Smooth muscle cell (in vitro differentiated cells): ENCODE results near the gene METAP1D. TPM values are rescaled to one million over a fixed set of nuclear protein-coding genes. Genes with fewer than 3 reads are reported as not detected.

ENCODE experiments used
- DNase-seq: peaks from one replicate; lab custom pipeline; 2025; ENCODE audit not compliant: unreplicated experiment; lab: John Stamatoyannopoulos, UW
- H2AFZ ChIP-seq: fragments of 200-600 bp; sonication (generic); 2 replicates; pipeline ENCODE4 v1.6.0; 2016; ENCODE audit warnings: antibody characterized with exemption, low read depth, mild to moderate bottlenecking
- H3F3A ChIP-seq: fragments of 200-600 bp; sonication (generic); 2 replicates; pipeline ENCODE4 v1.6.0; 2017; ENCODE audit warnings: antibody characterized with exemption, low read depth
- H3K27ac ChIP-seq: fragments of 200-600 bp; sonication (generic); 2 replicates; pipeline ENCODE4 v1.5.1; 2016; ENCODE audit warnings: low read depth, mild to moderate bottlenecking
- H3K27me3 ChIP-seq: fragments of 200-600 bp; sonication (generic); 2 replicates; pipeline ENCODE4 v1.6.1; 2016; ENCODE audit warnings: low read depth, mild to moderate bottlenecking
- H3K36me3 ChIP-seq: fragments of 200-600 bp; sonication (generic); 2 replicates; pipeline ENCODE4 v1.5.1; 2016; ENCODE audit warnings: low read depth
- H3K4me1 ChIP-seq: fragments of 200-600 bp; sonication (generic); 2 replicates; pipeline ENCODE4 v1.5.1; 2016; ENCODE audit warnings: low read depth
- H3K4me2 ChIP-seq: fragments of 200-600 bp; sonication (generic); 2 replicates; pipeline ENCODE4 v1.6.0; 2016; ENCODE audit warnings: mild to moderate bottlenecking
- H3K4me3 ChIP-seq: fragments of 200-600 bp; sonication (generic); 2 replicates; pipeline ENCODE4 v1.5.1; 2016; ENCODE audit warnings: mild to moderate bottlenecking
- H3K79me2 ChIP-seq: fragments of 200-600 bp; sonication (generic); 2 replicates; pipeline ENCODE4 v1.6.0; 2016; ENCODE audit warnings: low read depth, mild to moderate bottlenecking
- H3K9ac ChIP-seq: fragments of 200-600 bp; sonication (generic); 2 replicates; pipeline ENCODE4 v1.6.0; 2016; ENCODE audit warnings: low read depth
- H3K9me3 ChIP-seq: fragments of 200-600 bp; sonication (generic); replicated peaks from 2 replicates; pipeline ENCODE4 v1.5.1; 2016; ENCODE audit warnings: low read depth
- H4K20me1 ChIP-seq: fragments of 200-600 bp; sonication (generic); 2 replicates; pipeline ENCODE4 v1.6.0; 2016; ENCODE audit warnings: low read depth
- CTCF ChIP-seq: fragments of 200-600 bp; sonication (generic); IDR thresholded peaks from 2 replicates; pipeline ENCODE4 v1.5.1; 2017; ENCODE audit warnings: borderline replicate concordance, mild to moderate bottlenecking, antibody characterized with exemption; ENCODE audit not compliant: insufficient read depth, poor library complexity, severe bottlenecking
- WGBS: methylation state at CpG from one replicate; pipeline ENCODE4 v1.1.7; 2016; ENCODE audit warnings: low lambda C conversion rate; 5-methylcytosine and 5-hydroxymethylcytosine counted together
- polyA plus RNA-seq: library from polyadenylated mRNA; unstranded; fragments of >200 nt; fragmentation: Nextera tagmentation; extraction: Ambion mirVana; gene quantifications from 2 replicates; pipeline ENCODE4 v1.2.1, GENCODE V29; 2016
- total RNA-seq: library from RNA; depleted of rRNA; stranded (reverse); fragments of >200 nt; gene quantifications from 2 replicates; pipeline ENCODE4 v1.2.3, GENCODE V29; 2014

METAP1D gene
- total and polyA plus RNA-seq, 2 experiments from 2014 or later = 5.9 to 7.5 TPM

- H3K36me3 ChIP-seq = no peaks in the 10 kb centered on the region
- no peaks in the 10 kb centered on the region for H3K79me2 ChIP-seq
- no peak overlapping the region for H3K4me3 ChIP-seq
- no peak overlapping the region for H2AFZ ChIP-seq
- no peak for DNase-seq
- H3F3A ChIP-seq = no peaks in the 10 kb centered on the region
- H3K27me3 ChIP-seq = peaks cover 100% of the 10 kb centered on the region
- H3K4me2 ChIP-seq = no peak overlapping the region
- H3K27ac ChIP-seq = no peak overlapping the region
- no peak for TF ChIP-seq CTCF
- no peaks in the 10 kb centered on the region for H4K20me1 ChIP-seq
- H3K4me1 ChIP-seq = peaks cover 32% of the 10 kb centered on the region
- WGBS = 43% methylated on average over 7 of the region's 7 CpGs
- no peaks in the 10 kb centered on the region for H3K9me3 ChIP-seq
- H3K9ac ChIP-seq = no peak overlapping the region
Observed at GRCh38 chr2:172089633-172090032, 89.9 kb downstream of the METAP1D start.

DNA sequence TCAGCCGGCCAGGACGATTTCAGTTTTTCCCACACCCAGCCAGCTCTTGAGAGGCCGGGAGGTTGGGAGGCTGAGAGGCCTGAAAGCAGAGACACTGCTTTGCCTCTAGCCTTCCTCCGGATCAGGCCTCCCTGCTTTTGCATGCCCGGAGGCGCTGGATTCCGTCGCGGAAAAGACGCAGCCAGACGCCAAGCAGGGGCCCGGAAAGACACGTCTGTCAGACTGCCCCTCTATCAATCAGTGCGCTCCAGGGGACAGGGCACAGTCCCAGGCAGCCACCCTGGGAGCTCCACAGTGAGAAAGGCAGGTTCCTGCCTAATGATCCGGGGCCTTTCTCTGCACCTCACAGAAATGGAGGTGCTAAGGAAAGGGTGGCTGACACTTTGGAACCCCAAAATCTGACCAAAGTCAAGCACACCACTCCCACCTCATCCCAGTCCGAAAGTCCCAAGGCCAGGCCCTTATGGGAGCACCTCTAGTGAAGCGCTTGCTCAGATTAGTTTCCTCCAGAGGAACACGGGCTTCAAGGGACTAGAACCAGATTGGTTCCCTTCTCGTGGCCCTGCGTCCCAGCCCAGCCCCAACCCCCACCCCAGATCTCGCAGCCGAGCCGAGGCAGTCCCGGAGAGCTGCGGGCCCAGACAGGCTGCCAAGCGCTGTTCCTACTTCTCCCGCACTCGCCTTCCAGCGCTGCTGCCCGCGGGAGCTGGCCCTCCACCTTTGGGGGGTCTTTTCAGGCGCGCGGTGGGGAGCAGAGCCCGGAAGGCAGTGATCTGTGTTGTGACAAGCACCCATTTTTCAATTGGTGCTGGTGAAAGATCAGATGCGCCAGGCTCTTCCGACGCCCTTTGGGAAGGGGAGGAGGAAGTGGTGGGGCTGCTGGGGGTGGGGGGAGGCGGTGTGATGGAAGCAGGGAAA lies 90.5 kb downstream of the METAP1D start:
- TF ChIP-seq CTCF = no peak
- no peaks in the 10 kb centered on the region for H3K79me2 ChIP-seq
- WGBS = 5% methylated on average over 36 of the region's 39 CpGs
- no peaks in the 10 kb centered on the region for H4K20me1 ChIP-seq
- no peak overlapping the region for H3K27ac ChIP-seq
- H3K27me3 ChIP-seq = peaks cover 100% of the 10 kb centered on the region
- no peak overlapping the region for H2AFZ ChIP-seq
- H3F3A ChIP-seq = no peaks in the 10 kb centered on the region
- DNase-seq = no peak
- H3K9ac ChIP-seq = no peak overlapping the region
- no peak overlapping the region for H3K4me2 ChIP-seq
- H3K4me1 ChIP-seq = peaks cover 36% of the 10 kb centered on the region
- no peak overlapping the region for H3K4me3 ChIP-seq
- no peaks in the 10 kb centered on the region for H3K9me3 ChIP-seq
- H3K36me3 ChIP-seq = no peaks in the 10 kb centered on the region

GRCh38 chr2:172091000-172091641 lies 91.4 kb downstream of the METAP1D start:
- Histone ChIP-seq H3K36me3 (no peaks in the 10 kb centered on the region), H3K79me2 (no peaks in the 10 kb centered on the region), H2AFZ (no peak overlapping the region), H3K4me2 (no peak overlapping the region), H3K9ac (no peak overlapping the region), H3K27ac (no peak overlapping the region), H3K4me3 (no peak overlapping the region), H3F3A (no peaks in the 10 kb centered on the region), H4K20me1 (no peaks in the 10 kb centered on the region), H3K9me3 (no peaks in the 10 kb centered on the region), H3K4me1 (peaks cover 33% of the 10 kb centered on the region), H3K27me3 (peaks cover 94% of the 10 kb centered on the region)
- DNase-seq = no peak
- no peak for TF ChIP-seq CTCF
- WGBS = 26% methylated on average over 13 of the region's 13 CpGs
